Fibroblast of mammary gland (primary cell): Measurements from ENCODE around the gene NANOS2.

Experiments used
- DNase-seq: peaks from one replicate; pipeline ENCODE4 v3.0.0-alpha.2; 2010; ENCODE audit warnings: low read depth
- H3K4me3 ChIP-seq: 2 replicates; pipeline ENCODE4 v1.5.1; 2011; ENCODE audit warnings: low read depth, mild to moderate bottlenecking, low read length, moderate library complexity; ENCODE audit not compliant: control insufficient read depth
- CTCF ChIP-seq: conservative IDR thresholded peaks from 2 replicates; pipeline ENCODE4 v1.5.1; 2011; ENCODE audit warnings: low read depth, low read length, inconsistent platforms; ENCODE audit not compliant: control insufficient read depth, insufficient read depth

The NANOS2 gene

GRCh38 chr19:45940515-45940805 is 25.9 kb upstream of the NANOS2 start:
- no peak for DNase-seq
- no peak overlapping the region for H3K4me3 ChIP-seq
- no peak for TF ChIP-seq CTCF

GRCh38 chr19:45939792-45940514 is 25.4 kb upstream of the NANOS2 start:
- no peak for DNase-seq
- TF ChIP-seq CTCF: no peak
- no peak overlapping the region for H3K4me3 ChIP-seq

- no peak for DNase-seq
- H3K4me3 ChIP-seq: no peak overlapping the region
- no peak for TF ChIP-seq CTCF
These were observed 24.2 kb upstream of the NANOS2 start for GRCh38 chr19:45938733-45939319.

GRCh38 chr19:45935267-45935666 is 20.7 kb upstream of the NANOS2 start:
- H3K4me3 ChIP-seq: no peak overlapping the region
- no peak for TF ChIP-seq CTCF
- no peak for DNase-seq

GRCh38 chr19:45934551-45935230 is 20.1 kb upstream of the NANOS2 start:
- H3K4me3 ChIP-seq: no peak overlapping the region
- no peak for DNase-seq

GRCh38 chr19:45933759-45934158 is 19.2 kb upstream of the NANOS2 start:
- no peak for DNase-seq
- TF ChIP-seq CTCF: no peak
- no peak overlapping the region for H3K4me3 ChIP-seq

More at GRCh38 chr19:45934551-45935230, 20.1 kb upstream of the NANOS2 start:
- TF ChIP-seq CTCF: no peak

GRCh38 chr19:45931055-45931454 is 16.5 kb upstream of the NANOS2 start:
- no peak for DNase-seq
- no peak for TF ChIP-seq CTCF
- no peak overlapping the region for H3K4me3 ChIP-seq
